Stimulated activated CD4-positive, alpha-beta T cell treated with anti-CD3 and anti-CD28 coated beads, TNF-alpha, amount 100 ng/mL, for 1 hour (primary cell): ENCODE data around the gene CBR1.

Source experiments
- DNase-seq, 3 donors: peaks; one replicate each; pipeline ENCODE4 v3.0.0-alpha.2; 2020; ENCODE audit warnings: low read depth in 3 of 3, low spot score in 1 of 3

CBR1 gene

GRCh38 chr21:36113647-36114428 is 44.0 kb downstream of the CBR1 start:
- DNase-seq, result peak in 1 of 3 donors; percentile 16

GRCh38 chr21:36115138-36115730 is 45.4 kb downstream of the CBR1 start:
- no peak for DNase-seq

- DNase-seq, result no peak
Observed at GRCh38 chr21:36117286-36117741, 47.5 kb downstream of the CBR1 start.

- DNase-seq, result no peak
Observed at GRCh38 chr21:36120304-36120888, 50.6 kb downstream of the CBR1 start.
